ENCODE data around the gene RPP21.

Gene RPP21

DNA sequence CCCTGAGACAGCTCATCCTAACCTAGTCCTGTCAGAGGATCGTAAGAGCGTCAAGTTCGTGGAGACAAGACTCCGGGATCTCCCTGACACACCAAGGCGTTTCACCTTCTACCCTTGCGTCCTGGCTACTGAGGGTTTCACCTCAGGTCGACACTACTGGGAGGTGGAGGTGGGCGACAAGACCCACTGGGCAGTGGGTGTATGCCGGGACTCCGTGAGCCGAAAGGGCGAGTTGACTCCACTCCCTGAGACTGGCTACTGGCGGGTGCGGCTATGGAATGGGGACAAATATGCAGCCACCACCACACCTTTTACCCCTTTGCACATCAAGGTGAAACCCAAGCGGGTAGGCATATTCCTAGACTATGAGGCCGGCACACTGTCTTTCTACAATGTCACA is 3.2 kb upstream of the RPP21 start:
- peaks cover 0 to 20% (median 0%) of the 10 kb centered on the region in 11 experiments; a peak in 8 of 22 replicates for H3K27me3 ChIP-seq
- H3K4me3 ChIP-seq: no peak overlapping the region
- peaks cover 39 to 69% (median 62%) of the 10 kb centered on the region in 11 experiments for H3K36me3 ChIP-seq
- H3K9me3 ChIP-seq (replicated peaks in 1 of 11): no peaks in the 10 kb centered on the region
- H3K4me2 ChIP-seq: no peak overlapping the region
- no peak overlapping the region for H3K27ac ChIP-seq
- H4K20me1 ChIP-seq: peaks cover 0 to 19% (median 0%) of the 10 kb centered on the region in 11 experiments; a peak in 6 of 22 replicates
- no peak for TF ChIP-seq Cebpa-rat (IDR thresholded peaks at IDR 0.05)
- H3K9ac ChIP-seq: no peak overlapping the region
- H3K4me1 ChIP-seq: peaks cover 5 to 20% (median 9%) of the 10 kb centered on the region in 10 experiments; a peak in 16 of 20 replicates

DNA sequence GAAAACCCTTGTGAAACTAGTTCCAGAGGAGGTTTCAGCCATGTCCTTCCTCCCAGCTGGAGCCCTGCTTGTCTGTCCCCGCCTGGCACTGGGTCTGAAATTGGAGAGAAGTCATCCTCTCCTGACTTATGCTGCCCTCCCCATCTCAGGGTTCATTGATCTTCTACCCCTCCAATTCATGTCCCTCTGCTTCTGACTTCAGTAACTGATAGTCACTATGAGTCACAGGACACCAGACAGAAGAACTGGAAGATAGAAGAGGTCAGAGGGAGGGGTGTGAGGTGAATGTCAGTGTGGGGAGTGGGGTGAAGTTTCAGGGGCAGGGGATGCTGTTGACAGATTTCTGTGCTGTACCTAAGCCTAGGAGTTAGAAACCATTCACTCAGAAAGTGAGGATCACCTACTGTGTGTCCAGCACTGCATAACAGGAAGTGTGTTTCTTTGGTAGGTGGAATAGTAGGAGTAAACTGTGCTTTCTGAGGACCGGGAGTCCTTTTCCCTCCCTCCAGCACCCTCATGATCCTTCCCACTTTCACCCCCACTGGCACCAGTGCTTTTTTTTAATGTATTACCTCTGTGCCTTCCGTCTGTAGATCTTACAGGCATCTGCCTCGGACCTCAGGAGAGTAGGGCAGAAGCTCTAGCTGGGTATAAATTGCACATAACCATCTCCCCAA is 627 bp upstream of the RPP21 start:
- Histone ChIP-seq H3K4me1 (peaks cover 14 to 33% (median 22%) of the 10 kb centered on the region in 10 experiments), H3K9ac (peak overlapping the region in 2 of 11 experiments; percentile 87; a peak in 1 of 22 replicates), H4K20me1 (peaks cover 0 to 39% (median 3%) of the 10 kb centered on the region in 11 experiments; a peak in 8 of 22 replicates), H3K27me3 (peaks cover 0 to 44% (median 0%) of the 10 kb centered on the region in 11 experiments; a peak in 8 of 22 replicates), H3K27ac (no peak overlapping the region), H3K4me2 (peak overlapping the region; percentile 72 to 86 (median 78); a peak in 21 of 22 replicates), H3K9me3 (replicated peaks in 1 of 11) (no peaks in the 10 kb centered on the region), H3K4me3 (peak overlapping the region in 7 of 10 experiments; percentile 70 to 79 (median 75); a peak in 11 of 20 replicates), H3K36me3 (peaks cover 29 to 48% (median 41%) of the 10 kb centered on the region in 11 experiments)
- no peak for TF ChIP-seq Cebpa-rat (IDR thresholded peaks at IDR 0.05)

GRCh38 chr6:30345852-30346251 is 896 bp downstream of the RPP21 start:
- Histone ChIP-seq H3K27me3 (peaks cover 0 to 59% (median 0%) of the 10 kb centered on the region in 11 experiments; a peak in 8 of 22 replicates), H3K9ac (peak overlapping the region in 5 of 11 experiments; percentile 81 to 89 (median 87); a peak in 7 of 22 replicates), H3K4me1 (peaks cover 14 to 46% (median 27%) of the 10 kb centered on the region in 10 experiments), H3K27ac (no peak overlapping the region), H3K4me2 (peak overlapping the region; percentile 72 to 86 (median 78)), H4K20me1 (peaks cover 0 to 39% (median 3%) of the 10 kb centered on the region in 11 experiments; a peak in 8 of 22 replicates), H3K36me3 (peaks cover 14 to 33% (median 26%) of the 10 kb centered on the region in 11 experiments), H3K4me3 (peak overlapping the region; percentile 70 to 79 (median 74); a peak in 19 of 20 replicates), H3K9me3 (replicated peaks in 1 of 11) (no peaks in the 10 kb centered on the region)
- no peak for TF ChIP-seq Cebpa-rat (IDR thresholded peaks at IDR 0.05)

- Histone ChIP-seq H4K20me1 (peaks cover 0 to 45% (median 3%) of the 10 kb centered on the region in 11 experiments; a peak in 8 of 22 replicates), H3K4me2 (peak overlapping the region; percentile 42 to 73 (median 66)), H3K27me3 (peaks cover 0 to 84% (median 0%) of the 10 kb centered on the region in 11 experiments; a peak in 9 of 22 replicates), H3K4me1 (peaks cover 14 to 40% (median 27%) of the 10 kb centered on the region in 10 experiments), H3K27ac (no peak overlapping the region), H3K36me3 (peaks cover 0 to 16% (median 10%) of the 10 kb centered on the region in 11 experiments; a peak in 14 of 22 replicates), H3K9ac (no peak overlapping the region), H3K9me3 (replicated peaks in 1 of 11) (no peaks in the 10 kb centered on the region), H3K4me3 (no peak overlapping the region)
- TF ChIP-seq Cebpa-rat (IDR thresholded peaks at IDR 0.05): no peak
These were observed 4.0 kb downstream of the RPP21 start for GRCh38 chr6:30348957-30349356.

DNA sequence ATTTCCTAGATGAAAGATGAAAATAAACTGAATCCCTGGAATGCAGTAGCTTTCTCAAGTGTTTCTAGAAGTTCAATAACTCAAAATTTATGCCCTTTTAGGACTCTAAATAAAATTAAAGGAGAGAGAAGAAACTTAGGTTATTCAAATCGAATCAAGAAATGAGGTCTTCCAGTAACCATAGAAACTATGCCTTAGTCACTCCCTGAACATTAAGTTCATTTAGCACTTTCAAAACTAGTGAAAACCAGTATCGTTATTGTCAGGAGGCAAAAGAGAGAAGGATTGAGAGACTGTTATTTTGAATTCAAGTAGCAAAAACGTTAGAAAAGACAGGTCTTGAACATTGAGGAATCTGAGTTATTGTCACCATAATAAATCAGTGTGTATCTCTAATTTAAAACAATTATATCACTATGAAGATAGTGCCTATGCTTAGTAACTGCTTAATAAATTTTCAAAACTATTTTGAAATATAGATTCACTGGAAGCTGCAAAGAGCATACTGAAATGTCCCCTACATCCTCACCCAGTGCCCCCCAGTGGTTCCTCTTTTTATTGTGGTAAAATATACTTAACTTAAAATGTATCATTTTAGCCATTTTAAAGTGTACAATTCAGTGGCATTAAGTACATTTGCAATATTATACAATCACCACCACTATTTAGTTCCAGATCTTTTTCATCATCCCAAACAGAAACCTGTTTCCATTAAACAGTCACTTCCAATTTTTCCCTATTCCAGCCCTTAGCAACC is 4.6 kb downstream of the RPP21 start:
- Histone ChIP-seq H3K9ac (no peak overlapping the region), H3K4me2 (peak overlapping the region in 3 of 11 experiments; percentile 1 to 73 (median 15); a peak in 4 of 22 replicates), H3K4me3 (no peak overlapping the region), H3K36me3 (peaks cover 0 to 16% (median 10%) of the 10 kb centered on the region in 11 experiments; a peak in 14 of 22 replicates), H4K20me1 (peaks cover 0 to 42% (median 3%) of the 10 kb centered on the region in 11 experiments; a peak in 8 of 22 replicates), H3K27me3 (peaks cover 0 to 90% (median 0%) of the 10 kb centered on the region in 11 experiments; a peak in 9 of 22 replicates), H3K9me3 (replicated peaks in 1 of 11) (no peaks in the 10 kb centered on the region), H3K4me1 (peaks cover 14 to 38% (median 26%) of the 10 kb centered on the region in 10 experiments), H3K27ac (no peak overlapping the region)
- no peak for TF ChIP-seq Cebpa-rat (IDR thresholded peaks at IDR 0.05)

GRCh38 chr6:30350524-30350923 is 5.6 kb downstream of the RPP21 start:
- H3K36me3 ChIP-seq: peaks cover 0 to 16% (median 10%) of the 10 kb centered on the region in 11 experiments; a peak in 14 of 22 replicates
- no peak overlapping the region for H3K27ac ChIP-seq
- no peaks in the 10 kb centered on the region for H3K9me3 ChIP-seq (replicated peaks in 1 of 11)
- H3K4me3 ChIP-seq: no peak overlapping the region
- H3K9ac ChIP-seq: no peak overlapping the region
- no peak for TF ChIP-seq Cebpa-rat (IDR thresholded peaks at IDR 0.05)
- H3K27me3 ChIP-seq: peaks cover 0 to 99% (median 0%) of the 10 kb centered on the region in 11 experiments; a peak in 9 of 22 replicates
- peaks cover 13 to 36% (median 26%) of the 10 kb centered on the region in 10 experiments for H3K4me1 ChIP-seq
- peaks cover 0 to 47% (median 3%) of the 10 kb centered on the region in 11 experiments; a peak in 8 of 22 replicates for H4K20me1 ChIP-seq
- H3K4me2 ChIP-seq: peak overlapping the region in 4 of 11 experiments; percentile 3 to 73 (median 11); a peak in 5 of 22 replicates

DNA sequence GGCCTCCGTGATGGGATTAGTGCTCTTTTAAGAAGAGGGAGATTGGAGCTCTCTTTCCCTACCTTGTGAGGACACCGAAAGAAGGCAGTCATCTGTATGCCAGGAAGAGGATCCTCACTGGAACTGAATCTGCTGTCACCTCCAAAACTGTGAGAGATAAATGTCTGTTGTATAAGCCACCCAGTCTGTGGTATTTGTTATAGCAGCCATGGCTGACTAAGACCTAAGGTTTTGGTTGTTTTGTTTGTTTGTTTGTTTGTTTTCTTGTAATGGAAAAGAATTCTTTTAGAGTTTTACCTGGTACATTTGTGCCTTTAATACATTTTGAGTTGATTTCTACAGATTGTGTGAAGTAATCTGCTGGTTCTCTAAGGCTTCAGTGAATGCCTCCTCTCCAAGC is 7.6 kb downstream of the RPP21 start:
- TF ChIP-seq Cebpa-rat (IDR thresholded peaks at IDR 0.05): no peak
- Histone ChIP-seq H3K4me1 (peaks cover 8 to 28% (median 18%) of the 10 kb centered on the region in 10 experiments), H3K9me3 (replicated peaks in 1 of 11) (no peaks in the 10 kb centered on the region), H3K9ac (no peak overlapping the region), H3K27ac (no peak overlapping the region), H3K27me3 (peaks cover 0 to 99% (median under 1%) of the 10 kb centered on the region in 11 experiments; a peak in 12 of 22 replicates), H4K20me1 (peaks cover 0 to 45% (median 0%) of the 10 kb centered on the region in 11 experiments; a peak in 4 of 22 replicates), H3K4me2 (no peak overlapping the region), H3K36me3 (peaks cover 0 to 2% (median 0%) of the 10 kb centered on the region in 11 experiments; a peak in 1 of 22 replicates), H3K4me3 (no peak overlapping the region)

DNA sequence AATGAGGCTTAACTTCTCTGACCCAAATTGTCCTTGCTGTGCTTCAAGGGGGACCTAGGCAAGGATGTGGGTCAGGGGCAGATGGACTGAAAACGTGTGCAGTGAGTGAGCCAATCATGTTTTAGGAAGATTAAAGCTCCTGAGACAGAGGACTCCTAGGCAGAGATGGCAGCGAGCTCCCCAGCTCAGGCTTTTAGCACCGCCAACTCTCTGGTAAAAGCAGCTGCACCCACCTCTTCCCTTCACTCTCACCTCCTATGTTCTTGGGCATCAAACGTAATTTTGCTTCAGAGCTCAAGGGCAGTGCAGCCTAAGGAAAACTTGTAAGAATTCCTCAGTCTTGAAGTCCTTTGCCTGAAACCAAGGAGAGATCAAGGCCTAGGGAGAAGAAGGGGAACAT is 10.3 kb downstream of the RPP21 start:
- H3K9me3 ChIP-seq (replicated peaks in 1 of 11): no peaks in the 10 kb centered on the region
- H3K9ac ChIP-seq: no peak overlapping the region
- H3K4me2 ChIP-seq: no peak overlapping the region
- H3K36me3 ChIP-seq: no peaks in the 10 kb centered on the region
- no peak for TF ChIP-seq Cebpa-rat (IDR thresholded peaks at IDR 0.05)
- no peak overlapping the region for H3K27ac ChIP-seq
- H3K4me1 ChIP-seq: peaks cover 0 to 5% (median 2%) of the 10 kb centered on the region in 10 experiments; a peak in 4 of 20 replicates
- H4K20me1 ChIP-seq: peaks cover 0 to 41% (median 0%) of the 10 kb centered on the region in 11 experiments; a peak in 3 of 22 replicates
- H3K4me3 ChIP-seq: no peak overlapping the region
- H3K27me3 ChIP-seq: peaks cover 4 to 99% (median 16%) of the 10 kb centered on the region in 11 experiments; a peak in 19 of 22 replicates
